K562 (cell line): ENCODE results near the gene PRSS23. TPM values are rescaled to one million over a fixed set of nuclear protein-coding genes. Genes with fewer than 3 reads are reported as not detected.
"Not testable (repeated sequence)": the region's sequence is repeated elsewhere in the genome, so short reads cannot be mapped to it uniquely, and the experiment has no call there.

ENCODE experiments used
- ATAC-seq: fragments of 200-7000 bp; cut with Tn5 transposase; 3 replicates; pipeline ENCODE4 v1.9.1; 2020; ENCODE audit warnings: moderate library complexity
- BruUV-seq: library from RNA; stranded (reverse); fragments of 400-500 nt; replicated peaks from 2 replicates; lab custom pipeline; 2021; lab: Mats Ljungman, UMichigan
- CTCF ChIA-PET: fragments of 300-600 bp; formaldehyde crosslinking; extraction: SDS; loops from one replicate; lab custom pipeline; 2021; ENCODE audit warnings: low intra/inter-chr PET ratio; lab: Yijun Ruan, JAX
- POLR2A ChIA-PET: fragments of 300-600, 350-650 bp; sonication (Branson Sonifier 250); formaldehyde crosslinking; extraction: SDS; loops from one replicate; lab custom pipeline; 2021; ENCODE audit warnings: antibody characterized with exemption, inconsistent platforms; lab: Yijun Ruan, JAX
- DNase-seq, 4 experiments: peaks; one replicate each; pipeline versions ENCODE4 v3.0.0 to v3.0.0-alpha.2; 2011 to 2018; ENCODE audit warnings: low spot score in 3 of 4, mixed read lengths in 3 of 4; ENCODE audit errors: extremely low read depth in 1 of 4
- FAIRE-seq: peaks from 2 replicates; lab custom pipeline; 2011; peaks lifted over from hg19 to GRCh38; lab: Jason Lieb, UNC
- H2AFZ ChIP-seq: 2 replicates; pipeline ENCODE4 v1.6.0; 2011; ENCODE audit warnings: low read depth, low read length, control low read depth, inconsistent platforms
- H3K27ac ChIP-seq: fragments of 200-600 bp; 3 replicates; pipeline ENCODE4 v1.8.0; 2011; ENCODE audit warnings: low read depth, mild to moderate bottlenecking, control low read depth, inconsistent platforms, low read length, moderate library complexity, mixed read lengths; ENCODE audit errors: extremely low read depth
- H3K27me3 ChIP-seq, 2 experiments: fragments of 300-600 bp in 1 of 2; 2 replicates in 1 of 2; 3 replicates in 1 of 2; pipeline versions ENCODE4 v1.6.0 to v1.8.0; 2011; ENCODE audit warnings: inconsistent platforms in 2 of 2, low read length in 2 of 2, mild to moderate bottlenecking in 1 of 2, mixed read lengths in 1 of 2, moderate library complexity in 1 of 2; ENCODE audit not compliant: control insufficient read depth in 2 of 2, insufficient read depth in 2 of 2
- H3K36me3 ChIP-seq: fragments of 300-600 bp; 3 replicates; pipeline ENCODE4 v1.8.0; 2011; ENCODE audit warnings: mild to moderate bottlenecking, low read length, inconsistent platforms; ENCODE audit not compliant: control insufficient read depth, insufficient read depth
- H3K4me1 ChIP-seq, 2 experiments: fragments of 200-600 bp in 1 of 2; replicated peaks in 1 of 2; 2 replicates in 1 of 2; 3 replicates in 1 of 2; pipeline versions ENCODE4 v1.5.1 to v1.8.0; 2011; ENCODE audit warnings: inconsistent platforms in 2 of 2, low read length in 2 of 2, mild to moderate bottlenecking in 1 of 2, mixed read lengths in 1 of 2, moderate library complexity in 1 of 2; ENCODE audit not compliant: control insufficient read depth in 2 of 2, insufficient read depth in 2 of 2
- H3K4me2 ChIP-seq: 2 replicates; pipeline ENCODE4 v1.6.1; 2011; ENCODE audit warnings: low read length, control low read depth, inconsistent platforms, mixed read lengths; ENCODE audit not compliant: insufficient read depth
- H3K4me3 ChIP-seq: fragments of 200-600 bp; sonication (generic), shearing (Covaris generic); 2 replicates; pipeline ENCODE4 v1.5.1; 2016; ENCODE audit warnings: control low read depth, inconsistent platforms
- H3K79me2 ChIP-seq: fragments of 200-600 bp; 3 replicates; pipeline ENCODE4 v1.8.0; 2011; ENCODE audit warnings: low read length, inconsistent platforms; ENCODE audit not compliant: control insufficient read depth, insufficient read depth
- H3K9ac ChIP-seq, 2 experiments: 2 replicates each; pipeline versions ENCODE4 v1.6.0 to v1.6.1; 2011; ENCODE audit warnings: low read depth in 2 of 2, low read length in 2 of 2, control low read depth in 1 of 2, inconsistent platforms in 1 of 2, mild to moderate bottlenecking in 1 of 2, mixed read lengths in 1 of 2; ENCODE audit not compliant: insufficient read depth in 1 of 2
- H3K9me1 ChIP-seq: one replicate; pipeline ENCODE4 v1.6.0; 2011; ENCODE audit warnings: inconsistent platforms, mild to moderate bottlenecking, low read length, moderate library complexity; ENCODE audit not compliant: control insufficient read depth, insufficient read depth
- H3K9me3 ChIP-seq: replicated peaks from 2 replicates; pipeline ENCODE4 v1.5.1; 2011; ENCODE audit warnings: low read depth, low read length, inconsistent platforms; ENCODE audit not compliant: control insufficient read depth, insufficient read depth
- H4K20me1 ChIP-seq: replicated peaks from 2 replicates; pipeline ENCODE4 v1.6.1; 2011; ENCODE audit warnings: low read length, inconsistent platforms, mixed read lengths; ENCODE audit not compliant: control insufficient read depth, insufficient read depth
- WGBS: fragments of 100-300 bp; shearing (Covaris generic); methylation state at CpG from one replicate; pipeline ENCODE4 v1.1.6; 2016; ENCODE audit warnings: low coverage, mixed read lengths; ENCODE audit not compliant: insufficient coverage; ENCODE audit errors: missing lambda C conversion rate; 5-methylcytosine and 5-hydroxymethylcytosine counted together
- in situ Hi-C: fragments of 300-500 bp; cut with MboI; formaldehyde crosslinking; loops from 4 replicates; pipeline ENCODE4 v1.15.0; 2018; ENCODE audit warnings: inconsistent platforms, mixed read lengths
- intact Hi-C: fragments of 100-400 bp; cut with micrococcal nuclease; formaldehyde crosslinking; loops from 2 replicates; pipeline ENCODE4 v1.14.2; 2022
- polyA plus RNA-seq, 8 experiments: library from polyadenylated mRNA; depleted of rRNA in 4 of 8; stranded (reverse) in 5 of 8; unstranded in 3 of 8; fragments of >200 nt; fragmentation: Nextera tagmentation in 2 of 8; fragmentation: Illumina TruSeq in 1 of 8; extraction: Ambion mirVana in 2 of 8; extraction: Trizol in 1 of 8; gene quantifications; 2 replicates each; pipeline versions ENCODE4 v1.2.1 to v1.2.3, GENCODE V29; 2011 to 2014; ENCODE audit warnings: inconsistent platforms in 1 of 8, missing spikeins in 1 of 8
- total RNA-seq, 7 experiments: library from RNA; depleted of rRNA in 6 of 7; stranded (reverse); fragments of >200 nt in 6 of 7; fragmentation: Illumina TruSeq in 2 of 7; extraction: Trizol in 2 of 7; gene quantifications; 2 replicates each; pipeline versions ENCODE4 v1.2.1 to v1.2.3, GENCODE V29; 2011 to 2021; ENCODE audit warnings: low replicate concordance in 1 of 7

PRSS23 gene
- total and polyA plus RNA-seq, 9 of the 15 experiments (the other 6 are each of a cell fraction or from before 2014, with no cell fraction given), result 0.04 to 0.51 (median 0.11) TPM; not detected in 2

- peaks cover 8 to 30% of the 10 kb centered on the region in 2 experiments; a peak in 3 of 5 replicates for H3K27me3 ChIP-seq
- FAIRE-seq, BruUV-seq, DNase-seq, H3K36me3 ChIP-seq, intact Hi-C loops, H3K4me3 ChIP-seq, H3K27ac ChIP-seq, H3K79me2 ChIP-seq, H3K9me1 ChIP-seq, H3K9ac ChIP-seq, ATAC-seq, H2AFZ ChIP-seq, POLR2A ChIA-PET, H3K4me2 ChIP-seq, H3K4me1 ChIP-seq, H3K9me3 ChIP-seq, H4K20me1 ChIP-seq, in situ Hi-C loops: not testable (repeated sequence)
- under 1% methylated on average over 6 of the region's 6 CpGs for WGBS
- CTCF ChIA-PET, result interaction anchor here (0.6 kb wide), 1 partner anchor 587 kb away, joined by 3 read pairs; no protein-coding TSS in a partner anchor
These were observed 34.0 kb downstream of the PRSS23 start for GRCh38 chr11:86834376-86834775.

- CTCF ChIA-PET, H3K4me1 ChIP-seq, H3K9me3 ChIP-seq, H3K4me2 ChIP-seq, intact Hi-C loops, FAIRE-seq, H3K27ac ChIP-seq, BruUV-seq, H3K9me1 ChIP-seq, DNase-seq, H3K36me3 ChIP-seq, H4K20me1 ChIP-seq, H2AFZ ChIP-seq, in situ Hi-C loops, H3K4me3 ChIP-seq, POLR2A ChIA-PET, H3K27me3 ChIP-seq, H3K79me2 ChIP-seq, H3K9ac ChIP-seq, ATAC-seq: not testable (repeated sequence)
- WGBS, result 0% methylated on average over 4 of the region's 4 CpGs
These were observed 44.6 kb downstream of the PRSS23 start for GRCh38 chr11:86844762-86845508.
